Right lobe of liver (tissue), 4 donors: Measurements from ENCODE around the gene MYO5A.

ENCODE experiments used
- CTCF ChIP-seq, 4 donors: fragments of 200-600 bp in 3 of 4; fragments of 450-650 bp in 1 of 4; IDR thresholded peaks; one replicate each; pipeline versions ENCODE4 v1.5.1 to v1.8.0; 2016 to 2022; ENCODE audit warnings: antibody characterized with exemption in 4 of 4, mild to moderate bottlenecking in 2 of 4
- POLR2A ChIP-seq: fragments of 450-650 bp; IDR thresholded peaks from one replicate; pipeline ENCODE4 v1.6.1; 2017; ENCODE audit warnings: antibody characterized with exemption, mild to moderate bottlenecking
- donor health status: DM: no; HTN: no; CAD: no.
- donor health status: DM: no; HTN: no; CAD: no.
- donor health status: DM: no; HTN: yes; CAD: no.

- TF ChIP-seq CTCF (IDR thresholded peaks at IDR 0.05), result no peak
- no peak for TF ChIP-seq POLR2A
These were observed 1.3 kb downstream of the MYO5A start for GRCh38 chr15:52527196-52527910.
